ENCODE results near the gene C1orf167.

The C1orf167 gene

GRCh38 chr1:11783556-11783955 is 21.6 kb downstream of the C1orf167 start:
- Mint-ChIP-seq H3K4me1 (ENCODE audit: low read depth) (peaks cover 2% of the 10 kb centered on the region), H3K9me3 (ENCODE audit: low read depth) (no peaks in the 10 kb centered on the region), H3K4me3 (no peak overlapping the region), H3K27me3 (no peaks in the 10 kb centered on the region), H3K27ac (no peak overlapping the region), H3K36me3 (no peaks in the 10 kb centered on the region)

- Mint-ChIP-seq H3K27me3 (no peaks in the 10 kb centered on the region), H3K4me3 (no peak overlapping the region), H3K36me3 (no peaks in the 10 kb centered on the region), H3K9me3 (ENCODE audit: low read depth) (no peaks in the 10 kb centered on the region), H3K4me1 (ENCODE audit: low read depth) (peaks cover 2% of the 10 kb centered on the region), H3K27ac (no peak overlapping the region)
These were observed 22.4 kb downstream of the C1orf167 start for GRCh38 chr1:11784256-11784992.

- H3K27ac Mint-ChIP-seq = no peak overlapping the region
- H3K4me3 Mint-ChIP-seq = no peak overlapping the region
- no peaks in the 10 kb centered on the region for H3K27me3 Mint-ChIP-seq
- no peaks in the 10 kb centered on the region for H3K9me3 Mint-ChIP-seq (ENCODE audit: low read depth)
- no peaks in the 10 kb centered on the region for H3K36me3 Mint-ChIP-seq
- H3K4me1 Mint-ChIP-seq (ENCODE audit: low read depth) = peaks cover 2% of the 10 kb centered on the region
These were observed 23.2 kb downstream of the C1orf167 start for GRCh38 chr1:11784993-11785769.

- H3K27ac Mint-ChIP-seq = no peak overlapping the region
- H3K9me3 Mint-ChIP-seq (ENCODE audit: low read depth) = no peaks in the 10 kb centered on the region
- H3K4me1 Mint-ChIP-seq (ENCODE audit: low read depth) = peaks cover 2% of the 10 kb centered on the region
- no peaks in the 10 kb centered on the region for H3K27me3 Mint-ChIP-seq
- no peaks in the 10 kb centered on the region for H3K36me3 Mint-ChIP-seq
- H3K4me3 Mint-ChIP-seq = no peak overlapping the region
These were observed 24.2 kb downstream of the C1orf167 start for GRCh38 chr1:11786168-11786567.

- H3K27me3 Mint-ChIP-seq = no peaks in the 10 kb centered on the region
- H3K4me1 Mint-ChIP-seq (ENCODE audit: low read depth) = peaks cover 2% of the 10 kb centered on the region
- no peaks in the 10 kb centered on the region for H3K9me3 Mint-ChIP-seq (ENCODE audit: low read depth)
- H3K4me3 Mint-ChIP-seq = no peak overlapping the region
- H3K36me3 Mint-ChIP-seq = no peaks in the 10 kb centered on the region
- H3K27ac Mint-ChIP-seq = no peak overlapping the region
These were observed 25.3 kb downstream of the C1orf167 start for GRCh38 chr1:11787251-11787803.

- no peaks in the 10 kb centered on the region for H3K9me3 Mint-ChIP-seq (ENCODE audit: low read depth)
- no peak overlapping the region for H3K27ac Mint-ChIP-seq
- no peaks in the 10 kb centered on the region for H3K27me3 Mint-ChIP-seq
- H3K36me3 Mint-ChIP-seq = no peaks in the 10 kb centered on the region
- H3K4me3 Mint-ChIP-seq = no peak overlapping the region
- peaks cover 2% of the 10 kb centered on the region for H3K4me1 Mint-ChIP-seq (ENCODE audit: low read depth)
These were observed 25.9 kb downstream of the C1orf167 start for GRCh38 chr1:11787804-11788436.

GRCh38 chr1:11788549-11789053 is 26.6 kb downstream of the C1orf167 start:
- no peak overlapping the region for H3K27ac Mint-ChIP-seq
- H3K36me3 Mint-ChIP-seq = no peaks in the 10 kb centered on the region
- H3K4me3 Mint-ChIP-seq = no peak overlapping the region
- no peaks in the 10 kb centered on the region for H3K9me3 Mint-ChIP-seq (ENCODE audit: low read depth)
- peaks cover 2% of the 10 kb centered on the region for H3K4me1 Mint-ChIP-seq (ENCODE audit: low read depth)
- no peaks in the 10 kb centered on the region for H3K27me3 Mint-ChIP-seq

- no peaks in the 10 kb centered on the region for H3K36me3 Mint-ChIP-seq
These were observed 27.4 kb downstream of the C1orf167 start for GRCh38 chr1:11789126-11790067.

GRCh38 chr1:11790101-11790879 is 28.3 kb downstream of the C1orf167 start:
- H3K27me3 Mint-ChIP-seq = no peaks in the 10 kb centered on the region
- no peaks in the 10 kb centered on the region for H3K9me3 Mint-ChIP-seq (ENCODE audit: low read depth)
- H3K4me1 Mint-ChIP-seq (ENCODE audit: low read depth) = peaks cover 2% of the 10 kb centered on the region
- no peak overlapping the region for H3K27ac Mint-ChIP-seq
- no peak overlapping the region for H3K4me3 Mint-ChIP-seq
- H3K36me3 Mint-ChIP-seq = peaks cover 1% of the 10 kb centered on the region

More at GRCh38 chr1:11789126-11790067, 27.4 kb downstream of the C1orf167 start:
- H3K9me3 Mint-ChIP-seq (ENCODE audit: low read depth) = no peaks in the 10 kb centered on the region
- peaks cover 2% of the 10 kb centered on the region for H3K4me1 Mint-ChIP-seq (ENCODE audit: low read depth)
- H3K27me3 Mint-ChIP-seq = no peaks in the 10 kb centered on the region
- H3K27ac Mint-ChIP-seq = peak overlapping the region; percentile 10
- no peak overlapping the region for H3K4me3 Mint-ChIP-seq

- no peak overlapping the region for H3K4me3 Mint-ChIP-seq
- H3K27me3 Mint-ChIP-seq = no peaks in the 10 kb centered on the region
- H3K27ac Mint-ChIP-seq = no peak overlapping the region
- peaks cover 3% of the 10 kb centered on the region for H3K36me3 Mint-ChIP-seq
- H3K9me3 Mint-ChIP-seq (ENCODE audit: low read depth) = no peaks in the 10 kb centered on the region
- peaks cover under 1% of the 10 kb centered on the region for H3K4me1 Mint-ChIP-seq (ENCODE audit: low read depth)
These were observed 29.1 kb downstream of the C1orf167 start for GRCh38 chr1:11790880-11791715.

GRCh38 chr1:11792106-11792505 is 30.1 kb downstream of the C1orf167 start:
- Mint-ChIP-seq H3K27ac (no peak overlapping the region), H3K27me3 (no peaks in the 10 kb centered on the region), H3K4me1 (ENCODE audit: low read depth) (no peaks in the 10 kb centered on the region), H3K9me3 (ENCODE audit: low read depth) (no peaks in the 10 kb centered on the region), H3K4me3 (no peak overlapping the region), H3K36me3 (peaks cover 3% of the 10 kb centered on the region)

- H3K27me3 Mint-ChIP-seq = no peaks in the 10 kb centered on the region
- H3K4me3 Mint-ChIP-seq = no peak overlapping the region
- H3K27ac Mint-ChIP-seq = no peak overlapping the region
- no peaks in the 10 kb centered on the region for H3K4me1 Mint-ChIP-seq (ENCODE audit: low read depth)
- peaks cover 3% of the 10 kb centered on the region for H3K36me3 Mint-ChIP-seq
- no peaks in the 10 kb centered on the region for H3K9me3 Mint-ChIP-seq (ENCODE audit: low read depth)
These were observed 31.8 kb downstream of the C1orf167 start for GRCh38 chr1:11793819-11794218.
